HG03139 (cell line): ENCODE results near the gene BCL11B.

Experiments used
- ATAC-seq: cut with Tn5 transposase; IDR thresholded peaks from one replicate; pipeline ENCODE4 v1.9.1; 2021; ENCODE audit not compliant: unreplicated experiment

BCL11B gene

GRCh38 chr14:99168330-99168729 is 103.7 kb downstream of the BCL11B start:
- ATAC-seq, result no peak

GRCh38 chr14:99166506-99166905 is 105.5 kb downstream of the BCL11B start:
- ATAC-seq, result no peak

GRCh38 chr14:99164712-99165111 is 107.3 kb downstream of the BCL11B start:
- no peak for ATAC-seq

DNA sequence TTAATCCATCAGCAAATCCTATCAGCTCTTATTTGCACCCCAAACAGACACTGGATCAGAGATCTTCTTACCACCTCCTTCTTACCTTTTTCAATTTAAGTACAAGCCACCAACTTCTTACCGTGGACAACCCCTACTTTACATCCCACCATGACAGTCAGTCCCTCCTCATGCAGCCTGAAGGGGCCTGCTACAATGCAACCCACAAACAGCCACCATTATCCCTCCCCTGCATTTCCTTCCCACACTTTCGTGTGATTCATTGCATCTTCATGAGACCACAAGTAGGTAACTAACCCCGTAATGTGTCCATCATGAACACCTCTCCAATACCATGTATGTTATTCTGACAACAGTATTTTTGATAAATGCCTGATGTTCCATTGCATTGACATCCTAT is 108.6 kb downstream of the BCL11B start:
- ATAC-seq, result no peak

GRCh38 chr14:99159341-99160340 is 112.4 kb downstream of the BCL11B start:
- no peak for ATAC-seq

DNA sequence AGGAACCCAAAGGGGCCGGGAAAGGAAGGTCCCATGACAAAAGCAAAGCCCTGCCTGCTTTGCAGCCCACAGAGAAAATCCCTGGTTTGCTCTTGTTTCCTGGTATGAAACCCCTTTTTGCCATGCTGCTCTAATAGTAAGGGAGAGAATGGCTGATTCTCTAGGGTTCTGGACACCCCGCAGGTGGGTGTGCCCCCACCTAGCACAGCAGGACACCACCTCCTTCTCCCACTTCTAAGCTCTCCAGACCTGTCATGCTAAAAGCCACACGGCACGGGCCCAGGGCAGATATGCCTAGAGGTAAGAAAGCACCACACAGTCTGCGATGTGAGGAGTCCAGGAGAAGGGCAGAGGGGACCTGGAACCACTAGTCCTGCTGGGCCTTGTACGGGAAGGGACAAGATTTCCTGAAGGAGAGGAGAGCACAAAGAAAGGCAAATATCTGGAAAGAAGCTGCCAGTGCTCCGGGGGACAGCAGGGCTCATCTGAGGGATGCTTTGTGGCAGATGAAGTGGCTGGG is 113.3 kb downstream of the BCL11B start:
- no peak for ATAC-seq

GRCh38 chr14:99158150-99158549 is 113.8 kb downstream of the BCL11B start:
- ATAC-seq, result no peak

DNA sequence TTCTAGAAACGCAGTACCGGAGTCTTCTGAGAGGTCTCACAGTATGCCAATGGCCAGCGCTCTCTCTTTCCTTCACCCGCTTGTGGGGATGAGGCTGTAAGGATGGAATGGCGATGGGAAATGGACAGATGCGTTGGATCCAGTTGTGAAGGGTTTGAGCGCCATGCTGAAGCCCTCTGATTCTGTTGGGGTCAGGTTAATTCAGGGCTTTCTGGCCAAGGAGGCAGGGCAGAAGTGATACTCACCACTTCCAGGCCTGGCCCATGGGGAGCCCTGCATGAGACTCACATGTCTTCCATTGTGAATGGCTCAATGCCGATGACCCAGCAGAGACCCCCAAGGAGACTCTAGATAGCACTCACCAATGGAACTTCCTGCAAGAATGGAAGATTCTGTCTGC is 114.3 kb downstream of the BCL11B start:
- no peak for ATAC-seq

GRCh38 chr14:99157246-99157645 is 114.8 kb downstream of the BCL11B start:
- no peak for ATAC-seq

GRCh38 chr14:99156814-99157213 is 115.2 kb downstream of the BCL11B start:
- no peak for ATAC-seq

DNA sequence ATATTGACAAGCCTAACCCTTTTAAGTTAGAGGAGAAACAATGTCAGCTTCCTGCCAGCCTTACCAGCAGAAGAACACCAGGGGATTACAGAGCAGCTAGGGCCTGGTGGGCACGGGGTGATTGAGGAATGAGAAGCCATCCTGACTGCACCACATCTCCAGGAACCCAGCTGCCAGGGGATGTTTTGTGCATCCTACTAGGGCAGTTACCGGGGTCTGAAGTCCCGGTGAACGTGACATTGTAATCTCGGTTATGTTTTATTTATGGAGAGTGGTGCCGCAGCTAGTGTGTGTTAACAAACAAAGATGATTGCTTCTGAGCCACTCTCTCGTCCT is 115.9 kb downstream of the BCL11B start:
- ATAC-seq, result no peak

DNA sequence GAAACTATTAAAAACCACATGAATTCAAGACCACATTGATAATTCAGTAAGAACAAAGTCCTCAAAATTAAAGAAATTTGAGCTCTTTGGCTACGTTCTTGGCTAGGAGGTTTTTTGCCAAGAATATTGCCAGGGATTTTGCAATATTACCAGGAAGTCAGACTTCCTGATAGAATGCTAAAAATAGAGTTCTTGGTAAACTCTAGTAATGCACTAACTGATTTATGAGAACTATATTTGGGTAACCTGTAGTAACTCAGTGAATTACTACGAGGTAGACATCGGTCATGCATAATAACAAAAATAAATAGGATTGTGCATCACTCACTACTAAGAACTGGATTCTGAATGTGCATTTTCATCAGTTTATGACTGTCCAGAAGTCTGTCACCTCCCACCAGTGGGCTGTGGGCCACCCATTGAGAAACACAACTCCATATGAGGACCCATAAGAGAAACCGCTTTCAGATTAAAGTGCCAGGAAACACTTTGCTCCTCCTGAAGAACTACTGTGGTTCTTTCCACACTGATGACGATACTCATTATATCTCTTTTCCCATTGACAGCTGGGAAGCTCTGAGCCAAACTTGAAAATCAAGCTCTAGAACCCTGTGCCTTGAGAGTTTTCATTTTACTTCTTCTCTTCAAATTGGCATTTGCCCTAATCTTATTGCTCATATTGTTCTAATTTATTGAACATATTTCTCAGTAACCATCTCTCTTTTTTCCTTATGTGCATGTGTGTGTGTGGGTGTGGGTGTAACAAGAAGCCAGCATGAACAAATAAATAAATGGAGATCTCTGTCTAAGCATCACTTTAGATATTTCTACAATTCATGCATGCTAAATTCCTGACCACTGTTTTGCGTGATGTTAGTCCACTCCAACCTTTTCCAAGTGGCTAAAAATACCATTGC is 116.6 kb downstream of the BCL11B start:
- no peak for ATAC-seq

DNA sequence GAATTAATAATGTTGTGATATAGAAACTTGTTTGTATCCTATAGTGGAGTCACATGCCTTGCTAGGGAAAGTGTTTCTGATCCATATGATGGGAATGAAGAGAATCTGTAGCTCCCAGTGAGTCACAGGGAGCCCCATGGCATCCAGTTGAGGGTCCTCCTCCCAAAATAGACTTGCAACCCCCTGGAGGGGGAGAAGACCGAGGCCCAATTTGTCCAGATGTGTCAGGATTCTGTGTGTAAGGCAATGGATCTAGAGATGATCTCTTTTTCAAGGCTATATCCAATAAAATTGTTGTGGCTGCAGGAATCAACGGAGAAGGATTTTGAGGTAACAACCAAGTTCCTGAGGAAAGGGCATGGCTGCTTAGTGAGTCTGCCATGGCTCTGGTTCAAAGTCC is 121.8 kb downstream of the BCL11B start:
- ATAC-seq, result no peak

GRCh38 chr14:99148861-99149610 is 123.0 kb downstream of the BCL11B start:
- ATAC-seq, result no peak

DNA sequence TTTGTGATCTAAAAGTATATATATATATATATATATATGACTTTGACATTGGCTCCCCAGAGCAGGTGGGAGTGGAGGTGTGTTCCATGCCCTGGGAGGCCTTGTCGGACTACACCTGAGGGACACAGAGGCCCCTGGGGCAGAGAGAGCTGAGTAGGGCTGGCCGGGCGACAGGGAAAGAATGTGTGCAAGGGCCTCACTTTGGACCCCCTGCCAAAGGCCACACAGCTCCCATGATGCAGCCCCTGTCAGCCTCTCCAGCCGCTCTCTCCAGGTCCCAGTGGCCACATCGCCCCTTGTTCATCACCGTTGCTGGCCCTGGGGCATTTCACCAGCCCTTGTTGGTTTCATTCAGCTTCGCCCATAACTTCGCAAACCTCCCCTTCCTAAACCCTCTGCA is 123.9 kb downstream of the BCL11B start:
- ATAC-seq, result no peak

- no peak for ATAC-seq
Measured at GRCh38 chr14:99147366-99147740, 124.6 kb downstream of the BCL11B start.

- no peak for ATAC-seq
Measured at GRCh38 chr14:99146616-99147365, 125.2 kb downstream of the BCL11B start.

GRCh38 chr14:99145307-99145706 is 126.7 kb downstream of the BCL11B start:
- no peak for ATAC-seq

DNA sequence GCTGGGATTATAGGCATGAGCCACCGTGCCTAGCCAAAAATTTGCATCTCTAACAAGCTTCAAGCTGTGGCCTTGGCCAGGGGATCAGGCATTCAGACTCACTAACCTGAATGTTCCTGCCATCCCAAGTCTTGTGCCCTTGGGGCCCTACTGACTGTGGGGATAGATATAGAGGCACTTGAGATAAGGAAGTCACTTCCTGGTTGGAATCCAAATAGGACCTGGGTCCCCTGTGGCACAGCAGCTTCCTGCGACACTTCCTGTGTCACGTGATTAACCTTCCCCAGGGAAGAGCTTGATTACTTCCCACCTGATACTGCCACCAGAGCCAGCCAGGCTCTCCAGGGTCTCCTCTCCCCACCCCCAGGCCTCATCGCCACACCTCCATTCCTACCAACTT is 128.2 kb downstream of the BCL11B start:
- no peak for ATAC-seq

GRCh38 chr14:99143126-99143525 is 128.9 kb downstream of the BCL11B start:
- ATAC-seq, result no peak
